ENCODE measurements around the gene TESK2.
A peak's percentile ranks its signal among the peaks of the same experiment; 100 is the strongest.
"Not testable (repeated sequence)": the region's sequence is repeated elsewhere in the genome, so short reads cannot be mapped to it uniquely, and the experiment has no call there.

TESK2 gene

GRCh38 chr1:45510036-45510971 lies 19.3 kb upstream of the TESK2 start:
- DNase-seq (ENCODE audit: low read depth in 2 of 2), result no peak

- no peak for DNase-seq (ENCODE audit: low read depth in 2 of 2)
Observed at GRCh38 chr1:45508295-45509151, 17.6 kb upstream of the TESK2 start.

GRCh38 chr1:45507893-45508292 lies 16.9 kb upstream of the TESK2 start:
- DNase-seq (ENCODE audit: low read depth in 2 of 2), result no peak

GRCh38 chr1:45507195-45507594 lies 16.2 kb upstream of the TESK2 start:
- no peak for DNase-seq (ENCODE audit: low read depth in 2 of 2)

- no peak for DNase-seq (ENCODE audit: low read depth in 2 of 2)
Observed at GRCh38 chr1:45503462-45504360, 12.7 kb upstream of the TESK2 start.

- DNase-seq (ENCODE audit: low read depth in 2 of 2), result no peak
Observed at GRCh38 chr1:45501505-45501859, 10.5 kb upstream of the TESK2 start.

GRCh38 chr1:45499415-45499769 lies 8.4 kb upstream of the TESK2 start:
- DNase-seq (ENCODE audit: low read depth in 2 of 2), result no peak

GRCh38 chr1:45498279-45498678 lies 7.3 kb upstream of the TESK2 start:
- no peak for DNase-seq (ENCODE audit: low read depth in 2 of 2)

GRCh38 chr1:45493116-45493697 lies 2.2 kb upstream of the TESK2 start:
- peak; percentile 18 for DNase-seq (ENCODE audit: low read depth in 2 of 2)

- no peak for DNase-seq (ENCODE audit: low read depth in 2 of 2)
Observed at GRCh38 chr1:45492691-45493090, 1.7 kb upstream of the TESK2 start.

- DNase-seq (ENCODE audit: low read depth in 2 of 2), result no peak
Observed at GRCh38 chr1:45491487-45492260, 711 bp upstream of the TESK2 start.

GRCh38 chr1:45490121-45490625 lies 790 bp downstream of the TESK2 start:
- DNase-seq (ENCODE audit: low read depth in 2 of 2), result no peak

- not testable (repeated sequence) for DNase-seq (ENCODE audit: low read depth in 2 of 2)
Observed at GRCh38 chr1:45489379-45489778, 1.6 kb downstream of the TESK2 start.

- no peak for DNase-seq (ENCODE audit: low read depth in 2 of 2)
Observed at GRCh38 chr1:45488666-45489377, 2.1 kb downstream of the TESK2 start.

- DNase-seq (ENCODE audit: low read depth in 2 of 2), result no peak
Observed at GRCh38 chr1:45485949-45486348, 5.0 kb downstream of the TESK2 start.

GRCh38 chr1:45479039-45479748 lies 11.8 kb downstream of the TESK2 start:
- no peak for DNase-seq (ENCODE audit: low read depth in 2 of 2)

GRCh38 chr1:45478121-45478814 lies 12.7 kb downstream of the TESK2 start:
- no peak for DNase-seq (ENCODE audit: low read depth in 2 of 2)

- no peak for DNase-seq (ENCODE audit: low read depth in 2 of 2)
Observed at GRCh38 chr1:45477646-45478045, 13.3 kb downstream of the TESK2 start.

Measured in activated CD8-positive, alpha-beta memory T cell treated with anti-CD3 and anti-CD28 coated beads for 4 hours (primary cell).